Sigmoid colon (tissue), 4 donors: ENCODE measurements around the gene SDK1.

ENCODE experiments used
- EP300 ChIP-seq, 4 donors: sonication (generic); formaldehyde crosslinking; IDR thresholded peaks; one replicate each; pipeline ENCODE4 v1.6.1; 2017; ENCODE audit warnings: antibody characterized with exemption in 4 of 4
- POLR2A ChIP-seq, 2 donors: fragments of 450-650 bp; IDR thresholded peaks; one replicate each; pipeline ENCODE4 v1.6.1; 2016; ENCODE audit warnings: antibody characterized with exemption in 2 of 2, mild to moderate bottlenecking in 2 of 2, moderate library complexity in 2 of 2
- POLR2AphosphoS5 ChIP-seq, 4 donors: sonication (generic); formaldehyde crosslinking; IDR thresholded peaks; one replicate each; pipeline ENCODE4 v1.6.1; 2017; ENCODE audit warnings: antibody characterized with exemption in 4 of 4
- TF ChIP-seq, protein P1 (sequence below), 4 experiments: fragments of 450-650 bp in 3 of 4; fragments of 200-600 bp in 1 of 4; IDR thresholded peaks; one replicate each; pipeline ENCODE4 v1.5.1; 2016 to 2019; ENCODE audit warnings: antibody characterized with exemption in 4 of 4, mild to moderate bottlenecking in 3 of 4, moderate library complexity in 2 of 4

DNA sequence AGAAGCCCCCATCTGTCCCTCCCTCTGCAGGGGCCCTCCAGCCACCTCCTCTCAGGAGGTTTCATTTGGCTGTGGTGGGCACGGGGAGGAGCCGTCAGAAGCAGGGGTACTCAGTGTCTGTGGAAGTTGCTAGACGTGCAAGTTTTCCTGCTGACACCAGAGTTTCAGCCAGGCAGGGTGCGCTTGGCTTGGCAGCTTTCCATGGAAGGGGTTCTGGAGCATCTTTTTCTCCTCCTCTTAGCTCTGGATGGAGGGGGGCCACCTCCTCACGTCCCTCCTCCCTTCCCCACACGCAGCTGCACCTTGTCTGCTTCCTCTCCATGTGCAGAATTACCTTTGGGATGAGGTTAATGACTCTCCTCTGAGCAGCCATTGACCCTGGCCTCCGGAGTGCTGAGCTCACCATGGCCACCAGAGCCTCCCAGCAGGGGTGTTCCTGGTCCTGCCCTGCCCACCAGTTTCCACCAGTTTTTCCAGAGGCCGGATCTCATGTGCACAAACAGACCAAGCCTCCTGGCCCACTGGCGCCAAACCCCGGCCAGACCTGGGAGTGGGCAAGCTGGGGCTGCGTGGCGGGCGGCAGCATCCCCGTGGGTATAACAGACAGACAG is 801.3 kb downstream of the SDK1 start:
- TF ChIP-seq, protein P1, sequence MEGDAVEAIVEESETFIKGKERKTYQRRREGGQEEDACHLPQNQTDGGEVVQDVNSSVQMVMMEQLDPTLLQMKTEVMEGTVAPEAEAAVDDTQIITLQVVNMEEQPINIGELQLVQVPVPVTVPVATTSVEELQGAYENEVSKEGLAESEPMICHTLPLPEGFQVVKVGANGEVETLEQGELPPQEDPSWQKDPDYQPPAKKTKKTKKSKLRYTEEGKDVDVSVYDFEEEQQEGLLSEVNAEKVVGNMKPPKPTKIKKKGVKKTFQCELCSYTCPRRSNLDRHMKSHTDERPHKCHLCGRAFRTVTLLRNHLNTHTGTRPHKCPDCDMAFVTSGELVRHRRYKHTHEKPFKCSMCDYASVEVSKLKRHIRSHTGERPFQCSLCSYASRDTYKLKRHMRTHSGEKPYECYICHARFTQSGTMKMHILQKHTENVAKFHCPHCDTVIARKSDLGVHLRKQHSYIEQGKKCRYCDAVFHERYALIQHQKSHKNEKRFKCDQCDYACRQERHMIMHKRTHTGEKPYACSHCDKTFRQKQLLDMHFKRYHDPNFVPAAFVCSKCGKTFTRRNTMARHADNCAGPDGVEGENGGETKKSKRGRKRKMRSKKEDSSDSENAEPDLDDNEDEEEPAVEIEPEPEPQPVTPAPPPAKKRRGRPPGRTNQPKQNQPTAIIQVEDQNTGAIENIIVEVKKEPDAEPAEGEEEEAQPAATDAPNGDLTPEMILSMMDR (IDR thresholded peaks at IDR 0.05), result no peak
- TF ChIP-seq EP300 (IDR thresholded peaks at IDR 0.05), result no peak
- TF ChIP-seq POLR2A (IDR thresholded peaks at IDR 0.05), result no peak
- no peak for TF ChIP-seq POLR2AphosphoS5 (IDR thresholded peaks at IDR 0.05)
